ENCODE results near the gene SPPL3.
"Not testable (repeated sequence)": the region's sequence is repeated elsewhere in the genome, so short reads cannot be mapped to it uniquely, and the experiment has no call there.

SPPL3 gene

GRCh38 chr12:120905856-120906384 is 1.8 kb upstream of the SPPL3 start:
- Histone ChIP-seq H3K27me3 (ENCODE audit: insufficient read depth, low read length) (no peaks in the 10 kb centered on the region), H3K9me3 (ENCODE audit: low read length) (no peaks in the 10 kb centered on the region), H3K36me3 (ENCODE audit: insufficient read depth, low read length) (peaks cover under 1% of the 10 kb centered on the region), H2AFZ (ENCODE audit: low read depth, low read length) (no peak overlapping the region), H3K4me1 (ENCODE audit: insufficient read depth, low read length) (peaks cover 13% of the 10 kb centered on the region), H3K4me3 (ENCODE audit: low read length) (no peak overlapping the region)

- Histone ChIP-seq H2AFZ (ENCODE audit: low read depth, low read length) (peak overlapping the region; percentile 77), H3K36me3 (ENCODE audit: insufficient read depth, low read length) (peaks cover 14% of the 10 kb centered on the region), H3K9me3 (ENCODE audit: low read length) (peaks cover 4% of the 10 kb centered on the region), H3K4me3 (ENCODE audit: low read length) (peak overlapping the region; percentile 74), H3K27me3 (ENCODE audit: insufficient read depth, low read length) (no peaks in the 10 kb centered on the region), H3K4me1 (ENCODE audit: insufficient read depth, low read length) (peaks cover 13% of the 10 kb centered on the region)
These were observed 554 bp downstream of the SPPL3 start for GRCh38 chr12:120903412-120904196.

GRCh38 chr12:120902846-120903411 is 1.2 kb downstream of the SPPL3 start:
- H3K4me3 ChIP-seq (ENCODE audit: low read length), result peak overlapping the region; percentile 74
- peak overlapping the region; percentile 77 for H2AFZ ChIP-seq (ENCODE audit: low read depth, low read length)
- H3K27me3 ChIP-seq (ENCODE audit: insufficient read depth, low read length), result no peaks in the 10 kb centered on the region
- H3K4me1 ChIP-seq (ENCODE audit: insufficient read depth, low read length), result peaks cover 13% of the 10 kb centered on the region
- peaks cover 18% of the 10 kb centered on the region for H3K36me3 ChIP-seq (ENCODE audit: insufficient read depth, low read length)
- H3K9me3 ChIP-seq (ENCODE audit: low read length), result peaks cover 4% of the 10 kb centered on the region

- H3K27me3 ChIP-seq (ENCODE audit: insufficient read depth, low read length), result no peaks in the 10 kb centered on the region
- peaks cover 18% of the 10 kb centered on the region for H3K36me3 ChIP-seq (ENCODE audit: insufficient read depth, low read length)
- H3K9me3 ChIP-seq (ENCODE audit: low read length), result peaks cover 4% of the 10 kb centered on the region
- H2AFZ ChIP-seq (ENCODE audit: low read depth, low read length), result no peak overlapping the region
- H3K4me3 ChIP-seq (ENCODE audit: low read length), result peak overlapping the region; percentile 1
- peaks cover 13% of the 10 kb centered on the region for H3K4me1 ChIP-seq (ENCODE audit: insufficient read depth, low read length)
These were observed 2.3 kb downstream of the SPPL3 start for GRCh38 chr12:120901818-120902217.

GRCh38 chr12:120901101-120901500 is 3.1 kb downstream of the SPPL3 start:
- not testable (repeated sequence) for H3K27me3 ChIP-seq (ENCODE audit: insufficient read depth, low read length); H3K9me3 ChIP-seq (ENCODE audit: low read length); H3K4me3 ChIP-seq (ENCODE audit: low read length); H2AFZ ChIP-seq (ENCODE audit: low read depth, low read length)
- Histone ChIP-seq H3K4me1 (ENCODE audit: insufficient read depth, low read length) (peaks cover 13% of the 10 kb centered on the region), H3K36me3 (ENCODE audit: insufficient read depth, low read length) (peaks cover 18% of the 10 kb centered on the region)

- Histone ChIP-seq H3K4me1 (ENCODE audit: insufficient read depth, low read length) (no peaks in the 10 kb centered on the region), H3K36me3 (ENCODE audit: insufficient read depth, low read length) (peaks cover 26% of the 10 kb centered on the region), H3K4me3 (ENCODE audit: low read length) (no peak overlapping the region), H3K27me3 (ENCODE audit: insufficient read depth, low read length) (no peaks in the 10 kb centered on the region), H2AFZ (ENCODE audit: low read depth, low read length) (no peak overlapping the region), H3K9me3 (ENCODE audit: low read length) (peaks cover 6% of the 10 kb centered on the region)
These were observed 8.6 kb downstream of the SPPL3 start for GRCh38 chr12:120895532-120895931.

GRCh38 chr12:120892265-120892664 is 11.9 kb downstream of the SPPL3 start:
- Histone ChIP-seq H3K27me3 (ENCODE audit: insufficient read depth, low read length) (no peaks in the 10 kb centered on the region), H3K36me3 (ENCODE audit: insufficient read depth, low read length) (peaks cover 16% of the 10 kb centered on the region), H2AFZ (ENCODE audit: low read depth, low read length) (no peak overlapping the region), H3K9me3 (ENCODE audit: low read length) (peaks cover 2% of the 10 kb centered on the region), H3K4me3 (ENCODE audit: low read length) (no peak overlapping the region), H3K4me1 (ENCODE audit: insufficient read depth, low read length) (no peaks in the 10 kb centered on the region)

- Histone ChIP-seq H3K27me3 (ENCODE audit: insufficient read depth, low read length) (no peaks in the 10 kb centered on the region), H2AFZ (ENCODE audit: low read depth, low read length) (no peak overlapping the region), H3K9me3 (ENCODE audit: low read length) (peaks cover 2% of the 10 kb centered on the region), H3K4me3 (ENCODE audit: low read length) (no peak overlapping the region), H3K4me1 (ENCODE audit: insufficient read depth, low read length) (no peaks in the 10 kb centered on the region), H3K36me3 (ENCODE audit: insufficient read depth, low read length) (peaks cover 16% of the 10 kb centered on the region)
These were observed 13.2 kb downstream of the SPPL3 start for GRCh38 chr12:120890963-120891362.

- no peaks in the 10 kb centered on the region for H3K27me3 ChIP-seq (ENCODE audit: insufficient read depth, low read length)
- H3K9me3 ChIP-seq (ENCODE audit: low read length), result no peaks in the 10 kb centered on the region
- H3K36me3 ChIP-seq (ENCODE audit: insufficient read depth, low read length), result peaks cover 4% of the 10 kb centered on the region
- no peak overlapping the region for H2AFZ ChIP-seq (ENCODE audit: low read depth, low read length)
- H3K4me3 ChIP-seq (ENCODE audit: low read length), result no peak overlapping the region
- H3K4me1 ChIP-seq (ENCODE audit: insufficient read depth, low read length), result no peaks in the 10 kb centered on the region
These were observed 16.7 kb downstream of the SPPL3 start for GRCh38 chr12:120887253-120888043.

GRCh38 chr12:120886199-120887018 is 17.7 kb downstream of the SPPL3 start:
- Histone ChIP-seq H3K4me1 (ENCODE audit: insufficient read depth, low read length) (no peaks in the 10 kb centered on the region), H3K4me3 (ENCODE audit: low read length) (no peak overlapping the region), H2AFZ (ENCODE audit: low read depth, low read length) (no peak overlapping the region), H3K27me3 (ENCODE audit: insufficient read depth, low read length) (no peaks in the 10 kb centered on the region), H3K36me3 (ENCODE audit: insufficient read depth, low read length) (peaks cover 4% of the 10 kb centered on the region), H3K9me3 (ENCODE audit: low read length) (no peaks in the 10 kb centered on the region)

GRCh38 chr12:120885521-120885920 is 18.6 kb downstream of the SPPL3 start:
- Histone ChIP-seq H3K4me1 (ENCODE audit: insufficient read depth, low read length) (no peaks in the 10 kb centered on the region), H3K36me3 (ENCODE audit: insufficient read depth, low read length) (peaks cover 4% of the 10 kb centered on the region), H3K9me3 (ENCODE audit: low read length) (no peaks in the 10 kb centered on the region), H2AFZ (ENCODE audit: low read depth, low read length) (no peak overlapping the region), H3K27me3 (ENCODE audit: insufficient read depth, low read length) (no peaks in the 10 kb centered on the region), H3K4me3 (ENCODE audit: low read length) (no peak overlapping the region)

- no peaks in the 10 kb centered on the region for H3K27me3 ChIP-seq (ENCODE audit: insufficient read depth, low read length)
- peaks cover 4% of the 10 kb centered on the region for H3K36me3 ChIP-seq (ENCODE audit: insufficient read depth, low read length)
- no peak overlapping the region for H2AFZ ChIP-seq (ENCODE audit: low read depth, low read length)
- no peak overlapping the region for H3K4me3 ChIP-seq (ENCODE audit: low read length)
- H3K9me3 ChIP-seq (ENCODE audit: low read length), result no peaks in the 10 kb centered on the region
- H3K4me1 ChIP-seq (ENCODE audit: insufficient read depth, low read length), result no peaks in the 10 kb centered on the region
These were observed 19.5 kb downstream of the SPPL3 start for GRCh38 chr12:120884644-120885043.

Data from neuron (in vitro differentiated cells).